A204.1 (cell line): ENCODE results near the gene NRG2.

Experiments
- FAIRE-seq: peaks from 2 replicates; lab custom pipeline; 2012; peaks lifted over from hg19 to GRCh38; lab: Jason Lieb, UNC

Gene NRG2

DNA sequence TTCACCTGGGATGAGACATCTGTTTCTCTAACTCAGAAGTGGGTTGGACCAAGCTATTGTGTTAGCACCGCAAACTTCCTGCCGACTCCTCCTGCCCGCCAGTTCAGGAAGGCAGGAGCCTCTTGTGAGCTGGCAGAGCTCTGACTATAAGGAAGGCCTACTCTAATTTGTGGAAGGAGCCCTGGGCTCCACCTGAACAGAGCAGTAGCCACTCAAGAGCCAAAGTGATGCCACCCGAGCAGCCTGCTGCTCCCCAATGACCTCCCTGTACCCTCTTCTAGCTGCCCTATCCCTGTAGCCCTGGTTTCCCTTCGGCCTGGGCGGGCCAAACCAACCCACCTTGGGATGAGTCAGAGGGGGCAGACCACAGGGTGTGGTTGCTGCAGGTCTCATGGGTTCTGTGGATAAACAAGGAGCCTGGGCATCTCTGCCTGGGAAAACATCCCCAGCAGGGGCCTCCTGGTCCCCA lies 165.9 kb downstream of the NRG2 start:
- FAIRE-seq = no peak

DNA sequence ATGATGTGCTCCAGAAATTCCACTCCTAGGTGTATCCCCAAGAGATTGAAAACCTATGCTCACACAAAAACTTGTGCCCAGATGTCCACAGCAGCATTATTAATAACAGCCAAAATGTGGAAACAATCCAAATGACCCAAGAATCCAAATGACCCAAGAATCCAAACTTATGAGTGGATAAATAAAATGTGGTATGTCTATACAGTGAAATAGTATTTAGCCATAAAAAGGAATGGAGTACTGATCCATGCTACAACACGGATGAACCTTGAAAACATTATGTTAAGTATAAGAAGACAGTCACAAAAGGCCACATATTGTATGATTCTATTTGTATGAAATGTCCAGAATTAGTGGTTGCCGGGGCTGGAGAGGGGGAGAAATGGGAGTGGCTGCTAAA lies 167.1 kb downstream of the NRG2 start:
- no peak for FAIRE-seq

DNA sequence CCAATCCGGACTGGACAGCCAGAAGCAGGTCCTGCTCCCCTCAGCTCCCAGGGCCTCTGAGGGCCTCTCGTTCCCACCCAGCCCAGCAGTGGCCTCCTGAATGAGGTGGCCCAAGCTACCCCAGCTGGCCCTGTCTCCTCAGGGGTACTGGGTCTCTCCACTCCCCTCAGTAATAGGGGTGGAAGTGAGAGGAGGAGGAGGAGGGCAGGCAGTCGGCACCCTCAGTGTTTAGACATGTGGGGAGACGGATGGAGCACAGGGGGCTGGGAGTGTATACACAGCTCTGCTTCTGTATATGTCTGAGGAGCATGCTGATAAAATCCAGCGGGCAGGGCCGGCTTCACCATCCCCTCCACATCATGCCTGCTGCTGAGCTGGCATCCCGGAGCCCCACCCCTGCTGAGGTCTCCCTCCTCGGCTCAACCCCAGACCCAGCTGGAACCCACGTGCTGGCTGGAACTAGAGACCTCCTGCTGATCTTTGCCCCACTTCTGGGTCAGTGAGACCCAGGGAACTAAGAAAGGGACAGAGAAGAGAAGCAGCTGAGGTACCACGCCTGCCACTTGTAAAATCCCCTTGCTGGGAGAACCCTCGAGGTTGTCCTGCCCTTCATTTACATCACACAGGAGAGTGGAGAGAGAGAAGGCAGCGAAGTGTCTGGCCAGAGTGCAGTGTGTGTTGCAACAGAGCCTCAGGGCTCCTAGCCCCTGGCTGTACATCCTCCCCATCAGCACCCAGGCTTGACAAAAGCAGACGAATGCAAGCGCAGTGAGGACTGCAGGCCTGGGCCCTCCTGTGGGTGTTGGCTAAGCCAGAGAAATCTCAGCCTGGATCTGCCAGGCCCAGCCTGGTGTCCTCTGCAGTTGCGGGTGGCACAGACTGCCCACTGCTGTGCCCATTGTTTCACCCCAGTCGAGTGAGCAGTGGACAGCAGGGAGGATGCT lies 170.0 kb downstream of the NRG2 start:
- FAIRE-seq = no peak

- FAIRE-seq = no peak
These were observed 170.9 kb downstream of the NRG2 start for GRCh38 chr5:139872052-139872766.

GRCh38 chr5:139871614-139872013 lies 171.5 kb downstream of the NRG2 start:
- no peak for FAIRE-seq

GRCh38 chr5:139870677-139871076 lies 172.4 kb downstream of the NRG2 start:
- no peak for FAIRE-seq

DNA sequence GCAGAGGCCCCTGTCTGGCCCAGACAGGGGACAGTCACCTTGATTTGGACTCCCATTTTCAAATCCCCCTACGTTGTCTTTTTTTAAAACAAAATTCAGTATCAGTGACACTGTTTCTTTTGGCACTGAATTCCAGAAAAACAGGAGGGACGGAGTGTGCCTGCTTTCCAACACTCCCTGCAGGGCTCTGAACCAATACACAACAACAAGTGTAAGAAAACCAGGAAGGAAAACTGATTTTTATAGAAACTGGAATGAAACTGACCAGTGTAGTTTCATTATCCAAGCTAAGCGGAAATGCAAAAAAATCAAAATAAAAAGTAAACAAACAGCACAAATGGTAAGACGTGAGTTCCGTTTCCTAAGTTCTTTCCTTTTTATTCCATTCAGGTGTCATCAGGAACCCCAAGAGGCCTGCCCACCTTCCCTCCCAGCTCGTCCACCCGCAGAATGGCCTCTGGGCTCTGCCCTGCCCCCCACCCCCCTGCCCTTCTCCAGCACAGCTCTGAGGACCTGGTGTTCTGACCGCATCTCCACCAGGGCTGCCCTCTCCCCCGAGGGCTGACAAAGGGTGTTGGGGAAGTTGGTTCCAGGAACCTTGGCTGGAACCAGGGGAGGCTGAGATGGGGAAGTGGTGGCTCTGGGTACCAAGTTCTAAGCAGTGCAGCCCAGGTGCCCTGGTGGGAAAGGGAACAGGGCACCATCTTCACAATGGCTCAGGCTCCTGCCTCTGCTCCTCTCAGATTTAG lies 173.9 kb downstream of the NRG2 start:
- no peak for FAIRE-seq

DNA sequence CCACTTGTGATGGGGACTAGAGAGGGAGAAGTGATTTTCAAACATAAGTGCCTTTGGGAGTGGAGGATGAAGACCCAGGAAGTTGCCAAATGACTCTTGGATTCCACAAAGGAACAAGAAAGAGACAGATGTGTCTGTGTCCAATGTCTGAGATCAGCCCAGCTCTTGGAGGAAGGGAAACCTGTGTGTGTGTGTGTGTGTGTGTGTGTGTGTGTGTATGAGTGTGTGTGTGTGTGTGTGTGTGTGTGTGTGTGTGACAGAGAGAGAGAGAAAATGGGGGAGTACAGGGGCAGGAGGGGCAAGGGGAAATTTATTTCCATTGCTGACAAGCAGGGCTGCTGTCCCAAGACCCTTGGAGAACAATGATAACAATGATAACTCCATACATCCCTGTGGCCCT lies 175.5 kb downstream of the NRG2 start:
- no peak for FAIRE-seq

GRCh38 chr5:139867109-139867508 lies 176.0 kb downstream of the NRG2 start:
- no peak for FAIRE-seq

DNA sequence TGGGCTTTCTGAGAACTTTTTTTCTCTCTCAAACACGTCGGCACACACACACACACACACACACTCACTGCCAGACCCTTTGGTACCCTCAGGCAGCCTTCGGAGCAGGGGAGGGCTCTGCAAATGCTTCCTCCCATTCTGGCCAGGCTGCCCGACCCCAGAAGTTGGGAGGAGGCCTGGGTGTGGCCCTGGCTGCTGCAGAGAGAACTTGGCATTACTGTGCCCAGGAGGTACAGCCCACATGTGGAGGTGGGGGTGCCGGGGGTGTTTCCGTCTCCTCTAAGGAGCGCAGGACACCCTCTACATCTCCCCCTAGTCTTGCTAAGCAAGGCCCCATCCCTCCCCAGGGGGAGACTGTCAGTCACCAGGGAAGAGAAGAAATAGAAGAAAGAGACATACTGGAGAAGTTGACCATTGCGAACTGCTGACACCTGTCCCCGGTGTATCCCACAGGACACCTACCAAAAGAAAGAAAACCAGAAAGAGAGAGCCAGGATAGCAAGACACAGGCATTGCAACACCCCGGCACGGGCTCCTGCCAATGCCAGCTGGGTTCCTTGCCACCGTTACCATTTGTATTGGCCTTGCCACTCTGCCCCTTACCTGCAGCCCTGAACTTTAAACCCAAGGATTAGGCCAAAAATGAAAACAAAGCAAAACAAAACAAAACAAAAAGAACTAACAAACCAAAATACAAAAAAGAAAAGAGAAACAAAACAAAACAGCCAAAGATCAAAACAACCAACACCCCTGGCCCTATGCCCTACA lies 178.2 kb downstream of the NRG2 start:
- FAIRE-seq = no peak

GRCh38 chr5:139863855-139864558 lies 179.1 kb downstream of the NRG2 start:
- FAIRE-seq = no peak

GRCh38 chr5:139863361-139863760 lies 179.7 kb downstream of the NRG2 start:
- no peak for FAIRE-seq

- FAIRE-seq = no peak
These were observed 180.3 kb downstream of the NRG2 start for GRCh38 chr5:139862803-139863202.

DNA sequence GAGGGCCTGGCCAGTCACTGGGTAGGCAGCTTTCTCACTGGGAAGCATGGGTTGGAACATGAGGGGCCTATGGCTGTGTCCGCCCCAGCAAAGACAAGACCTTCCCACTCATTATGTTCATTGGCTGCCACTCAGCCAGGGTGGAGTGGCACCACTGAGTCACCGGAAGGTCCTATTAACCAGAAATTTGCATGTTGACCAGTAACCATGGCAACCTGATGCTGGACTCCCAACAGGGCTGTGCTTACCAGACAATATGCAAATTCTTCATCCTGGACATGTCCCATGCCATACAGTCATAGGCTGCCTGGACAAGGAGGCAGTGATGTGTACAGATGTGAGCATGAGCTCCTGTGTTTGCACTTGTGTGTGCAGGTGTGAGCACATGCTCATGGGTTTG lies 180.8 kb downstream of the NRG2 start:
- FAIRE-seq = no peak

DNA sequence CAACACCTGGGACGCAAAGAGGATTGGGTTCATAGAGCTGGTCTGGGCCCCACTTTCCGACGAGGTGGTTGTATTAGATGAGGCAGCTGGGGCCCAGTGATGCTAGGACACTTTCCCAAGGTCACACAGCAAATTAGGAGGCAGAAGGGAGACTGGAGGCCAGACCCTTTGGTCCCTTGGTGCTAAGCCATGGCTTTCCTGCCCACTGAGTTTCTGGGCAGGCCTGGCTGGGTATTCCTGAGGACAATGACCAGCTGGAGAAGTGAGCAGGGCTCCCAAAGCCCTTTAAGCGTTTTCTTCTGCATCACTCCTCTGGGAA lies 181.3 kb downstream of the NRG2 start:
- FAIRE-seq = no peak

DNA sequence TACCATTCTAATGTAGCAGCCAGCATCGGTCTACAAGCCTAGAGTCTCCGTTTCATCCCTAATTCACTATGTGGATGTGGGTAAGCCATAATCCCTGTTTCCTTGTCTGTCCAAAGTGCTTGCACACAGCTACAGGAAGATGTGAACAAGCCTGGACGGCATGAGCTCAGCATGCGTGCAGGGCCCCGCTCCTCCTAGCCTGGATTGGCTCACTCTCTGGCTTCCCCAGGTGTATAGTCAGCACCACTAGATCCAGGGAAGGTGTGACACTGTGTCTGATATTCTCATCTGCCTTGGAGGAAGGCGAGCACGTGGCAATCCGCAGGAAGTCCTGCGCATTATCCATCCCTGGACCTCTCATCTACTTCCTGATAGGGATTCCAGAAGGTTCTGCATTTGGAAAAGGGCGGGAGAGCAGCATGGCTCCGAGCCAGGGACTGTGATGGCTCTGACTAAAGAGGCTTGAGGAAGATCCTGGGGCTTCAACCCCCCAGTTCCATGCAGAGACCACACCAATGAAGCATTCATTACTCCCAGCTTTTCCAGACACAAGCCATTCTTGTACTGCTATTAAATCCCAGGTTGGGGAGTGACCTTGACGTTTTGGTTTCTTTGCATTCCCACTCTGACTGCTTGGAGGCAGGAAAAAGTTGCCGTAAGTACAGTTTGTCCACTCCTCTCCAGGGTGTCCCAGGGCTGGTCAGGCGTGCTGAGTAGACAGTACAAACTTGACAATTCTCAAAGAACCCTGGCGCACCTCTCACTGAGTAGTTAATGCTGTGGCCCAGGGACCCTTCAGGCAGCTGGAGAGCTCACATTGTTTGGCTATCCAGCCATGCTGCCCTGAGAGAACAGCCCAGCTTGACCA lies 181.8 kb downstream of the NRG2 start:
- FAIRE-seq = no peak

- no peak for FAIRE-seq
These were observed 184.1 kb downstream of the NRG2 start for GRCh38 chr5:139859013-139859412.

DNA sequence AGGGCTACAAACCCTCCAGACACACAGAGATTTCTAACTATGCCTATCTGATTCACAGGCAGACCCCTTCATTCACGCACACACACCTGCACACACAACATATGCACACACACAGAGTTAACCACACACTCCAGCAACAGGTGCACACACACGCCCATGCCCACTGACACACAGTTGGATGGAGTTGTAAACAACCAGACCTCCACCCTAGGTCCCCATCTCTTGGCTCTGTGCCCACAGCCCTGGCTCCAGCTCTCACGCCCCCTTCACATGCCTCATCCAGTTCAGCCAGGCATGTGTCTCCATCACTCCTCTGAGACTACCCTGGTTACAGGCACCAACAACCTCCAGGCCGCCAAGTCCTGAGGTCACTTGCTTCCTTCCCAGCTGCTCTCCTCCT lies 186.4 kb downstream of the NRG2 start:
- FAIRE-seq = no peak

DNA sequence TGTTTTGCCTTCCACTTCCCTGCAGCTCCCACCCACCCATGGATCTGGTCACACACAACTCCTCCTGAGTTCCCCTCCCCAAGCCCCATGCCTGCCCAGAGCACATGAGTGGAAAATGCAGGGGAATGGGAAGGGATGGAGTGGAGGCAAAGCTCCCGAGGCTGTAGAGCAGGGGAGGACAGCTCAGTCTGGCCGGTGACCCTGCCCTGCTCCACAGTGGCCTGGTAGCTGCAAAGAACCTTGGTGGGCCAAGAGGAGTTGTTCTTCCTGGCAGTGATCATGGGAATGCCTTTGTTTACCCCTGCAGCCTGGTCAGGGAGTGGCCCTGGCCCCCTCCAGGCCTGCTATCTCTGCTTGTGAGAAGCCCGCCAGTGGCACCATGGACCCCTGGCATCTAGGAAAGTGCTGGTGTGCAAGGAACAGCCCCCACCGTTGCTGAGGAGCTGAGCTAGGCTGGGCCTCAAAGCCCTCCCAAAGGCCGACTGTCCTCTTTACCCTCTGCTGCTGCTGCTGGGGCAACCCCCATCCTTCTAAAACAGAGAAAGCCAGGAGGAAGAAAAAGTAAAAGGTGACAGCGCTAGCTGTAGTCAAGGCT lies 187.1 kb downstream of the NRG2 start:
- no peak for FAIRE-seq

DNA sequence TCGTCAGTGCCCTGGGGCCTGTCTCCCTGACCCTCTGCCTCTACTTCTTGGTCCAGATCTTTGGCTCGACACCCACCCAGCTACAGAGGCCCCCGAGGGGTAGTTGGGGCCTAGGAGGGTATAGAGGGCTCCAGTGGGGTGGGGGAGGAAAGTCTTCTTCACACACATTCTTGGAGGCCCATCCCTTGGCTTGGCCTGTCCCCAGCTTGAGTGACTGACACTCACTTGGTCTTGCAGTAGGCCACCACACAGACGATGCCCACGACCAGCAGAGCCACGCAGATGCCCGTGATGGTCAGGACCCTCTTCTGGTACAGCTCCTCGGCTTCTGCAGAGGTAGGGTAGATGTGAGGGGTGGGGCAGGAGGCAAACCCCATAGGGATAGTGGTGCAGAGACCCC lies 187.6 kb downstream of the NRG2 start:
- no peak for FAIRE-seq
